Kidney epithelial cell (primary cell): ENCODE data around the gene LTBP1. TPM values are rescaled to one million over a fixed set of nuclear protein-coding genes. Genes with fewer than 3 reads are reported as not detected.

Experiments used
- DNase-seq: peaks from one replicate; pipeline ENCODE4 v3.0.0-alpha.2; 2010; ENCODE audit warnings: low read depth
- H3K27me3 ChIP-seq: 2 replicates; pipeline ENCODE4 v1.6.0; 2011; ENCODE audit warnings: low read length; ENCODE audit not compliant: control insufficient read depth, insufficient read depth
- H3K36me3 ChIP-seq: 2 replicates; pipeline ENCODE4 v1.5.1; 2011; ENCODE audit warnings: low read length; ENCODE audit not compliant: control insufficient read depth, insufficient read depth
- H3K4me3 ChIP-seq: 2 replicates; pipeline ENCODE4 v1.5.1; 2011; ENCODE audit warnings: low read depth, mild to moderate bottlenecking, control low read depth, low read length
- total RNA-seq: library from RNA; depleted of rRNA; stranded (reverse); fragments of >200 nt; gene quantifications from 2 replicates; pipeline ENCODE4 v1.2.3, GENCODE V29; 2015
- TF ChIP-seq, protein P1 (sequence below): IDR thresholded peaks from 2 replicates; pipeline ENCODE4 v1.5.1; 2011; ENCODE audit warnings: mild to moderate bottlenecking, moderate library complexity, low read length, control low read depth, inconsistent platforms; ENCODE audit not compliant: insufficient read depth, poor library complexity, severe bottlenecking

Gene LTBP1
- total RNA-seq, 1 donor from 2014 or later: 39.3 TPM

DNA sequence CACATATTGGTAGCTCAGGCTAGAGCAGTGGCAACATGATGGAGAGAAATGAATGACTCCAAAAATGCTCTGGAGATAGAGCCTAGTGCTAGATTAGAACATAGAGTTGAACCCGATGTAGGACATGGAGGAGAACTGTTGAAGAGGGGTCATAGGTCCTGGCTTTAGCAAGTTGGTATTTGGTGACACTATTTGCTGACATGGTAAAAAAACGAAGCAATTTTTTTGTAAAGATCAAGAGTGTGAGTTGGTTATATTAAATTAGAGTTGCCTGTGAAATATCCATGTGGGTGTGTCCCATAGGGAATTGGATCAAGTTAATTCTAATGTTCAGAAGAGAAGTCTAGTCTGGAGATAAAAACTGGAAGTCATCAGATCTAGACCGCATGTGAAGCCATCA, 386.7 kb downstream of the LTBP1 start:
- Histone ChIP-seq H3K36me3 (no peaks in the 10 kb centered on the region), H3K27me3 (no peaks in the 10 kb centered on the region), H3K4me3 (no peak overlapping the region)
- TF ChIP-seq, protein P1, sequence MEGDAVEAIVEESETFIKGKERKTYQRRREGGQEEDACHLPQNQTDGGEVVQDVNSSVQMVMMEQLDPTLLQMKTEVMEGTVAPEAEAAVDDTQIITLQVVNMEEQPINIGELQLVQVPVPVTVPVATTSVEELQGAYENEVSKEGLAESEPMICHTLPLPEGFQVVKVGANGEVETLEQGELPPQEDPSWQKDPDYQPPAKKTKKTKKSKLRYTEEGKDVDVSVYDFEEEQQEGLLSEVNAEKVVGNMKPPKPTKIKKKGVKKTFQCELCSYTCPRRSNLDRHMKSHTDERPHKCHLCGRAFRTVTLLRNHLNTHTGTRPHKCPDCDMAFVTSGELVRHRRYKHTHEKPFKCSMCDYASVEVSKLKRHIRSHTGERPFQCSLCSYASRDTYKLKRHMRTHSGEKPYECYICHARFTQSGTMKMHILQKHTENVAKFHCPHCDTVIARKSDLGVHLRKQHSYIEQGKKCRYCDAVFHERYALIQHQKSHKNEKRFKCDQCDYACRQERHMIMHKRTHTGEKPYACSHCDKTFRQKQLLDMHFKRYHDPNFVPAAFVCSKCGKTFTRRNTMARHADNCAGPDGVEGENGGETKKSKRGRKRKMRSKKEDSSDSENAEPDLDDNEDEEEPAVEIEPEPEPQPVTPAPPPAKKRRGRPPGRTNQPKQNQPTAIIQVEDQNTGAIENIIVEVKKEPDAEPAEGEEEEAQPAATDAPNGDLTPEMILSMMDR: no peak
- DNase-seq: no peak

GRCh38 chr2:33334083-33334482, 387.3 kb downstream of the LTBP1 start:
- H3K36me3 ChIP-seq: no peaks in the 10 kb centered on the region

DNA sequence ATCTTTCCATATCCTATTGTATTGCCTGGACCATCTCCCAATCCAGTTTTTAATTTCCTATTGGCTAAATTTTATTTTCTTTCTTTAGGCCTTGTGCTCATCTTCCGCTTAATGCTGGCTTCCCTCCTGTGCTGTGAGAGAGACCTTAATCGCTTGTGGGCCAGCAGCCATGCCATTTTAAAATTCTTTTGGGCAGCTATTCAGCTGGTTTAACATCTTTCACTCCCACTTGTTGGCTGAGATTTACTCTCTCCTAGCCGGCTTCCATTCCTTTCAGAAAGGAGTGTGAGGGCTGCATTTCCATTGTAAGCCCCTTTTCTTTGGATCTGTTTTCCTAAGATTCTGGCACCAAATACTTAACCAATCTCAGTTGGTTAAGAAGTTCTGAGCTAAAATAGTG, 388.8 kb downstream of the LTBP1 start:
- no peak for DNase-seq
- TF ChIP-seq, protein P1: no peak

More at GRCh38 chr2:33334083-33334482, 387.3 kb downstream of the LTBP1 start:
- DNase-seq: no peak
- Histone ChIP-seq H3K27me3 (no peaks in the 10 kb centered on the region), H3K4me3 (no peak overlapping the region)
- TF ChIP-seq, protein P1: no peak

GRCh38 chr2:33336036-33336625, 389.4 kb downstream of the LTBP1 start:
- TF ChIP-seq, protein P1: no peak
- H3K4me3 ChIP-seq: no peak overlapping the region
- H3K27me3 ChIP-seq: no peaks in the 10 kb centered on the region
- no peak for DNase-seq
- H3K36me3 ChIP-seq: no peaks in the 10 kb centered on the region

More for the DNA sequence above, 388.8 kb downstream of the LTBP1 start:
- H3K36me3 ChIP-seq: no peaks in the 10 kb centered on the region
- H3K4me3 ChIP-seq: no peak overlapping the region
- H3K27me3 ChIP-seq: no peaks in the 10 kb centered on the region

DNA sequence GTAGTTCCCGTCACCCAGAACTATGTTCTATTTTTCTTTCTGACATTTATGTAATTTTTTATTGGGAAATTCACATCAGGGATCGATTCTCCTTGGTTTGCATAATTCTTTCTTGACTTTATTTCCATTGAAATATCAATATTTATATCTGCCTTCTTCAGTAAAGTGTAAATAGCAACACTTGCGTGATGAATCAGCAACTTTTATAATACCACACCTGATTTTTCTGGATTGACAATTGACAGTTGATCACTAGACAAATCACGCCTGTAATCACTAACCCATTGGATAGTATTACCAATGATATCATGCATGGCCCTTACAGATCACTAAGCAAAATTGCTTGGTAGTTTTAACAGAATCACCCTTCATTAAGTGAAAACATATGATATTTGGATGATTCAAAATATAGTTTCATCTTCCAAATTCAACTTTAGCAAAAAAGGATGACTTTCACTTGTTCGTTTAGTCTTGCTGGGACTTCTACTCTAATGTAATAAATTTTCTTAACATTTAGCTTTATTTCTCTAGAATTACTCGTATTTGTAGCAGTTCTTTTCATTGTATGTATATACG, 390.7 kb downstream of the LTBP1 start:
- TF ChIP-seq, protein P1: no peak
- H3K27me3 ChIP-seq: no peaks in the 10 kb centered on the region
- H3K36me3 ChIP-seq: no peaks in the 10 kb centered on the region
- DNase-seq: no peak
- no peak overlapping the region for H3K4me3 ChIP-seq

DNA sequence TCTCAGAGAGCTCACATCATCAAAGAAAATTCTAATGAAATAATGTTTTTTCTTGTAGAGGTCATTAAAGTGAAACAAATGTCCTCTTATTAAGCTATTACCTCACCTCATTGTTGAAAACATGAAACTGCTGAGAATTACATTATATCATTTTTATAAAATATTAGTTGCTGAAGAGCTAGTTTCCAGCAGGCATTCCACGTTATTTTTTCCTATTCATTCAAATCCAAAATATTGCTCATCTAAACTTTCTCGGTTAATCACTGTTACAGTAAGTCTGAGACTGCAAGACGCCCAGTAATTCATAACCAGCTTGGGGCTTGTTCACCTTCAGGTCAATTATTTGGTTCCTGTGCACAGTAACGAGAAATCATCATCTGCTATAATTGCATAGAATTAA, 391.2 kb downstream of the LTBP1 start:
- TF ChIP-seq, protein P1: no peak
- no peak for DNase-seq
- Histone ChIP-seq H3K36me3 (no peaks in the 10 kb centered on the region), H3K4me3 (no peak overlapping the region), H3K27me3 (no peaks in the 10 kb centered on the region)
